Subcutaneous adipose tissue (tissue), 4 donors: ENCODE measurements around the gene TSKS. TPM values are rescaled to one million over a fixed set of nuclear protein-coding genes. Genes with fewer than 3 reads are reported as not detected.

Source experiments
- CTCF ChIP-seq: fragments of 450-650 bp; IDR thresholded peaks from one replicate; pipeline ENCODE4 v1.5.1; 2016; ENCODE audit warnings: low read depth, mild to moderate bottlenecking, control low read depth, antibody characterized with exemption, moderate library complexity
- total RNA-seq, 4 donors: library from RNA; depleted of rRNA; stranded (reverse); fragments of >200 nt; gene quantifications; one replicate each; pipeline ENCODE4 v1.1.0, GENCODE V29; 2016

TSKS gene
- total RNA-seq, 4 donors from 2014 or later: 0.49 to 2.8 (median 0.59) TPM

DNA sequence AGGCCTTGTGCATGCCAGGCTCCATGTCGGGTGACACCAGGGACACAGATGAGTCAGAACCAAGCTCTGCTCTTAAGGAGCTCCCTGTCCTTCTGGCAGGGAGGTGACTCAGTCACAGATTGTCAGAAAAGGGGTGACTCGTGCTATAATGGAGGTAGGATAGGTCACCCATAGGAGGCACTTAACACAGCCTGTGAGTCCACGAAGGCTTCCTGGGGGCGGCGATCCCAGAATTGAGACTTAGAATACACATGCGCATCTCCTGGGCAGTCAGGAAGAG is 30.4 kb upstream of the TSKS start:
- no peak for TF ChIP-seq CTCF

GRCh38 chr19:49792829-49793560 is 29.9 kb upstream of the TSKS start:
- TF ChIP-seq CTCF: no peak

DNA sequence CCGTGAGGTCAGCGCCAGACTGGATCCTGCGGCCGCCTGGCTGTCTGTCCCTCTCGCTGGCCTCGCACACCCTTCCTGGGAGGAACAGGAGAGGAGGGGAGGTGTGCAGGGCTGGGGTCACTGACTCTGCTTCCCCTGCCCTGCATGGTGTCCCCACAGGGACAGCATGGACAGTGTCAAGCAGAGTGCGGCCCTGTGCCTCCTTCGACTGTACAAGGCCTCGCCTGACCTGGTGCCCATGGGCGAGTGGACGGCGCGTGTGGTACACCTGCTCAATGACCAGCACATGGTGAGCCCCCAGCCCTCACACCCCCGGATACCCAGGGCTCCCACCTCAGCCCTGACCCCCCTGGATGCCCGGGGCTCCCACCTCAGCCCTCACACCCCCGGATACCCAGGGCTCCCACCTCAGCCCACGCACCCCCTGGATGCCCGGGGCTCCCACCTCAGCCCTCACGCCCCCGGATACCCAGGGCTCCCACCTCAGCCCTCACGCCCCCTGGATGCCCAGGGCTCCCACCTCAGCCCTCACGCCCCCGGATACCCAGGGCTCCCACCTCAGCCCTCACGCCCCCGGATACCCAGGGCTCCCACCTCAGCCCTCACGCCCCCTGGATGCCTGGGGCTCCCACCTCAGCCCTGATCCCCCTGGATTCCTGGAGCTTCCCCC is 28.8 kb upstream of the TSKS start:
- no peak for TF ChIP-seq CTCF

DNA sequence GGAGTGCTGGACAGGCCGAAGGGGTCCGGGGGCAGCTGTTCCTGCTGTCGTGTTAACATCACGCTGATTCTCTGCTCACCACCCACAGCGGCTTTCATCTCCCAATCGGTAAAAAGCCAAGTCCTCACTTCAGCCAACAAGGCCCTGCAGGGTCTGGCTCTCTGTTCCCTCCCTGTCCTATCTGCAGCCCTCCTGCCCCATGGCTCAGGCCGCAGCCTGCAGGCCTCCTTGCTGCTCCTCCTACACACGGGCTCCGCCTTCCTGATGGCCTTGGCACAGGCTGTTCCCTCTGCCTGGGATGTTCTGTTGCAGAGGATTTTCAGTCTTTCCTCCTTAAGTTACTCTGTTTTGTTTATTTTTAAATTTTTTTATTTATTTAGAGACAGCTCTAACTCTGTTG is 27.8 kb upstream of the TSKS start:
- no peak for TF ChIP-seq CTCF

GRCh38 chr19:49788857-49789256 is 25.8 kb upstream of the TSKS start:
- TF ChIP-seq CTCF: no peak

- TF ChIP-seq CTCF: no peak
Observed at GRCh38 chr19:49787746-49788145, 24.6 kb upstream of the TSKS start.

- no peak for TF ChIP-seq CTCF
Observed at GRCh38 chr19:49786376-49786820, 23.3 kb upstream of the TSKS start.
